Measurements from ENCODE around the gene CACNA1C.

The CACNA1C gene

GRCh38 chr12:2300886-2301285 is 248.1 kb downstream of the CACNA1C start:
- peaks cover 26% of the 10 kb centered on the region for H3K4me1 Mint-ChIP-seq
- H3K27me3 Mint-ChIP-seq, result no peaks in the 10 kb centered on the region
- H3K9me3 Mint-ChIP-seq, result no peaks in the 10 kb centered on the region
- no peak overlapping the region for H3K27ac Mint-ChIP-seq
- ATAC-seq (no peak), DNase-seq (no peak)
- H3K4me3 Mint-ChIP-seq, result no peak overlapping the region

DNA sequence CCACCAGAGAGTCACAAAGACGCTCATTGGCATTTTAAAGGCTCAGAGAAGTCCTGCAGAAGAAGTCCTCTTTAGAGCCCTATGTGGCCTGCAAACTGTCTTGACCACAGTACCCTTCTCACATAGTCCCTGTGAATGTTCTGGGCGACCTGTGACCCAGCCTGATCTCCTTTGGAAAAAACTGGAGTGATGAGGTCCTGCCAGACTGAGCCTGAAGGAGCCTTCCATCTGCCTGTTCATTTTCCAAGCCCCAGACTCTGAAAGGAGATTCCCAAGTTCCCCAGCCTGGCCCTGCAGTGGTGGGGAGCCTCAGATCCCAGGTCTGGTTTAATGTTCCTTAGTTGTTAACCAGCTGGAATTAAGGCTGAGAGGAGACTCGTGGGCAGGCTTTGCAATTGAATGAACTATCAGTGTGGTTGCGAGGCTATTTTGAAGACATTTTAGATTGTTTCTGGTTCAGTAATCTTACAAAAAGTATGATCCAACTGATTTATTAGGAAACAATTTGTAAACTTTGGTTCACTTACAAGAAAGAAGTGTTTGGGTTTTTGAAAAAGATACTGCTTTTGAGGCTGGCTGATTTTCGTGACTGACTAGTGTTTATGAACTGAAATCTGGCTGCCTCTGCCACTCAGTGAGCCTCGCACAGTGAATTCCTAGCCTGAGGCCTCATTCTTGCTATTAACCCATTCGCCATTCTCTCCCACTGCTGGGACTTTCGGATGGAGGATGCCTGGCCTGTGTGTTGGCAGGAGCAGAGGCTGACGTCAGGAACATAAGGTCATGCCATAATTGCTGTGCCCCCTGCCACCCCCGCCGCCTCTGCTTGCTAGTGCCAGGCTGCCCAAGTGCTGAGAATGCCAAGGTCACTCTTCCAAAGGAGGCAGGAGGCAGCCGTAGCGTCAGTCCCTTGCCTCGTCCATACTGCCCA is 249.0 kb downstream of the CACNA1C start:
- Mint-ChIP-seq H3K27me3 (no peaks in the 10 kb centered on the region), H3K27ac (no peak overlapping the region), H3K9me3 (no peaks in the 10 kb centered on the region), H3K4me1 (peaks cover 31% of the 10 kb centered on the region), H3K4me3 (no peak overlapping the region)
- DNase-seq (no peak), ATAC-seq (no peak)

- peak overlapping the region in 1 of 2 donors; percentile 57 for H3K27ac Mint-ChIP-seq
- ATAC-seq (no peak), DNase-seq (no peak)
- H3K9me3 Mint-ChIP-seq, result no peaks in the 10 kb centered on the region
- peaks cover 22% of the 10 kb centered on the region for H3K4me1 Mint-ChIP-seq
- no peak overlapping the region for H3K4me3 Mint-ChIP-seq
- H3K27me3 Mint-ChIP-seq, result no peaks in the 10 kb centered on the region
Observed at GRCh38 chr12:2302711-2303580, 250.2 kb downstream of the CACNA1C start.

DNA sequence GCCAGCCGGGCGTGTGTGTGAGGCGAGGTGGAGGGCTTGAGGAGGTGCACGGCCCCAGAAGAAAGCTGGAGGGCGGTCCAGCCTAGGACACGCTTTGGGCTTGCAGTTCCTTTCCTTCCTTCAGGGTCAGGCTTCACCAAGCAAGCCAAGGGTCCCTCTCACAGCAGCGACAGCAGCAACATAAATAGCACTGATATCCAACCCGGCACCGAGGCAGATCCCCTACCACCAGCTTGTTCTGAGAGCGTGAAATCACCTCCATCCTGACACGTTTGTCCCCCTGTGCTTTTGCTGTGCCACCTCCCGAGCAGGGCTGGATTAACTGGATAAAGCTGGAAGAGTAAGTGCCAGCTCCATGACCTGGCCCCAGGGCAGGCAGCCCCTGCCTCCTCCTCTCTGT is 251.4 kb downstream of the CACNA1C start:
- DNase-seq (no peak), ATAC-seq (no peak)
- Mint-ChIP-seq H3K27me3 (no peaks in the 10 kb centered on the region), H3K27ac (peak overlapping the region in 1 of 2 donors; percentile 63), H3K4me1 (peaks cover 13% of the 10 kb centered on the region), H3K9me3 (no peaks in the 10 kb centered on the region), H3K4me3 (no peak overlapping the region)

DNA sequence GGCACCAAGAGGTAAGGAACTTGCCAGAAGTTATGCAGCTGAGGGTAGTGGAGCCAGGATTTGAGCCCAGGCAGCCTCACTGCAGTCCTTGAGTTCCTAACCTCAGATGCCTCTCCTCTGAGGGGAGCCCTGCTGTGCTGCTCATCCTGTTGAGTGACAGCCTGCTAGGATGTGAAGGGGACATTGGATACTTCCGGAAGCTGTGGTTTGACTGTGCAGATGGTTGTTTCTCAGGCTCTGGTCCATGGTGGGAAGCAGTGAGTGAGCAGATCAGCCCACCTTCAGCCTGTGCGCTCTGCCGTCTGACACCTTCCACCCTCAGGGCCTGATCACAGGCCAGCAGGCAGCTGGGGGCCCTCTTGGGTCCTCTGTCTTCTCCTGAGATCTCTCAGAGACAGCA is 253.2 kb downstream of the CACNA1C start:
- Mint-ChIP-seq H3K4me1 (peaks cover 7% of the 10 kb centered on the region), H3K4me3 (no peak overlapping the region), H3K27ac (peak overlapping the region in 1 of 2 donors; percentile 16), H3K9me3 (no peaks in the 10 kb centered on the region), H3K27me3 (no peaks in the 10 kb centered on the region)
- ATAC-seq (no peak), DNase-seq (no peak)

DNA sequence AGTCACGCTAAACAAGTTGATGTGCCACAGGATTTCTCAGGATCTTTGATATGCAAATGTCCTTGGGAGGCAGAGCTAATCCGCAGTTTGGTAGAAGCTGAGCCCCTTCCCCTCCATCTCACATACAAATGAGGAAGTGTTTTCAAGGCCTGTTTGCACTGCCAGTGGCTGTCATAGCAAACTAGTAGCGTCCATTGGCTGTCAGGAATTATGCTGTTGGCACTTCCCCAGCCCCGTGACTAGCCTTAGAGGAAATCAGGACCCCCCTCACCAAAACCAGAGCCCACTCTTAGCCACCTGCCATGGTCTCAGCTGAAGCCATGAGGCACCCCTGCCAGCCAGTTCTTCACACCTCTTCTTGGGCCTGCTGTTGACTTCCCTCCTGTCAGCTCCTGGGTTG is 253.9 kb downstream of the CACNA1C start:
- no peak overlapping the region for H3K27ac Mint-ChIP-seq
- ATAC-seq, result no peak
- peaks cover 7% of the 10 kb centered on the region for H3K4me1 Mint-ChIP-seq
- H3K4me3 Mint-ChIP-seq, result no peak overlapping the region
- no peaks in the 10 kb centered on the region for H3K9me3 Mint-ChIP-seq
- DNase-seq, result no peak
- no peaks in the 10 kb centered on the region for H3K27me3 Mint-ChIP-seq

- Mint-ChIP-seq H3K4me1 (peaks cover 7% of the 10 kb centered on the region), H3K4me3 (no peak overlapping the region), H3K27me3 (no peaks in the 10 kb centered on the region), H3K27ac (no peak overlapping the region), H3K9me3 (no peaks in the 10 kb centered on the region)
- ATAC-seq, result no peak
- DNase-seq, result no peak
Observed at GRCh38 chr12:2307550-2307949, 254.8 kb downstream of the CACNA1C start.

DNA sequence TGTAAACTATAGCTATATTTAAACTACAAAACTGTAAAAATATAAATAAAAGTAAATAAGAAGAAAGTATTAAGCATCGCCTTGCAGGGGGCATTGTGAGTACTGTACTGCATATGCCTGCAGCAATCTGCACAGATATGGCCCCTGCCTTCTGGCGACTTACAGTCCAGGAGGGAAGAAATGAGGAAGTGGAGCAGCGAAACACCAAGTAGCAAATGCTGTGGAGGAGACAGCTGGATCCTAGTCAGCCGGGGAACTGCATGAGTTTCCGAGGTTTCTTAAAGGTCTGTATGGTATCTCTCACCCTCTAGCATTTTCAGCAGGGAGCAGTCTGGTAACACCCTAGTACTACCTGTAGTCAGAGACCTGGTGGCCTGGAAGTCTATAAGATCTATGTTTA is 256.9 kb downstream of the CACNA1C start:
- DNase-seq (no peak), ATAC-seq (no peak)
- no peaks in the 10 kb centered on the region for H3K9me3 Mint-ChIP-seq
- H3K4me1 Mint-ChIP-seq, result peaks cover 7% of the 10 kb centered on the region
- no peak overlapping the region for H3K27ac Mint-ChIP-seq
- no peak overlapping the region for H3K4me3 Mint-ChIP-seq
- H3K27me3 Mint-ChIP-seq, result no peaks in the 10 kb centered on the region

DNA sequence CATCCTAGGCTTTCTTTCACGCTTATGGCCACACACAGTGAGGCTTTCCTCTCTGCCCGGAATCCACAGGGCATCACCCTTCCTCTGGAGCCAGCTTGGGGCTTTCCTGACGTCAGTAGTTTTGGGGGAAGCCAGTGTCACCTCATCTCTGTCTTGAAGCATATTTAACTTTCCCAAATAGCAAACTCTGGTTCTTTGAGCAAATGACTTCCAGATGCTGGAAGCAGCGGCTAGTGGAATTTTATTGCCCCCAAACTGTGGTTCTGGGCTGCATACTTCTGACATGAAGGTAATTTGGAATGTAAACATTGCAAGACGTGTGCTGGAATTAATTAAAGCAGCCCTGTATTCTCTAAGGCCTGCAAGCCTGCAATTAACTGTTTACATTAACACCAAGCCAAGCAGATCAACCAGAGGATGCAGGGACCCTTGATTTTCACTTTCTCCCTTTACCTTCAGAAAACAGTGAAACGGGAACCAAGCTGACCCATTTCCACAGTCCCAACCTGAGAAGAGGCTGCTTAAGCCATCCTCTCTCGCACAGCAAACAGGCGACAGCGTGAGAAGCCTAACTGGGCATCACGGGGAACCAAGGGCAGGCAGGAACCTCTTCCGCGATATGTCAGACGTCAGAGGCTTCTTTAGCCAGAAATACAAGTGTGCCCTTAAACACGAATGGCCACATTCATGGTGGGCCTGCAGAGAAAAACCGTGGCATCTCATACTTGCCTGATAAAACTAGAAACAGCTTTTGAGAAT is 258.4 kb downstream of the CACNA1C start:
- ATAC-seq (no peak), DNase-seq (no peak)
- Mint-ChIP-seq H3K27ac (no peak overlapping the region), H3K27me3 (no peaks in the 10 kb centered on the region), H3K9me3 (no peaks in the 10 kb centered on the region), H3K4me1 (peaks cover 2% of the 10 kb centered on the region), H3K4me3 (no peak overlapping the region)

DNA sequence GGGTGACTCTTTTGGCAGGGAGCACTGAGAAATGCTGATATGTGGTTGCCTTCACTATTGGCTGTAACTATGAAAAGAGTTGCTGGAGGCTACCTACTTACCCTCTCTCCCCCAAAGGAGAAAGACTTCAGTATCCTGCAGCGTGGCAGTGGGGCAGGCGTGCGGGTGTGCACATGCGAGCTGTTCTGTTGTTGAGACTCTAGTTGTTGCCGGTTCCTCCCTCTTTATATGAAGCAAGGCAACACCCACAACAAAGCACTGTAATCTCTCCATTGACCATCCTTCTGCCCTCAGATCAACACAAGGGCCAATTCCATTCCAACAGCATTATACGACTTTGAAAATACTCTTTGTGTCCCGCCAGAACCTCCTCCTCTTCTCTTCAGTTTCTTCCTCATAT is 259.4 kb downstream of the CACNA1C start:
- Mint-ChIP-seq H3K4me1 (no peaks in the 10 kb centered on the region), H3K4me3 (no peak overlapping the region), H3K27me3 (no peaks in the 10 kb centered on the region), H3K9me3 (no peaks in the 10 kb centered on the region), H3K27ac (no peak overlapping the region)
- ATAC-seq, result no peak
- DNase-seq, result no peak

DNA sequence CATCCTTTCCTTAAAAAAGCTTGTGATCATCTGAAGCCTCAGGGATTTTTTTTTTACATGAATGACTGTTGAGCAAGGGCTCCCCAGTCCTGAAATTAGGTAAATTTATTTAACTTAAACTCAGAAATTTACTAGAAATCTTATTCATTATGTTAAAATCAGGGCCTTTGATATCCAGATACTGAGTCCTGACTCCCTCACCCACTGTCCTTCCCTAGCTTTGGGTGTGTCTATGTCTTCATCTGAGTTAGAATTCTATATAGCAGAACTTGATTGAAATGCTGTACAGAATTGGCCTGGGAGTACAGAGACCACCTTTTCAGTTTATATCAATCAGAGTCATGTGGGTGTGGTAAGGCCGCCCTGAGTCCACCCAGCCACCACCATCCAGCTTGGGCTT is 260.0 kb downstream of the CACNA1C start:
- Mint-ChIP-seq H3K27ac (no peak overlapping the region), H3K4me3 (no peak overlapping the region)
- no peak for ATAC-seq

DNA sequence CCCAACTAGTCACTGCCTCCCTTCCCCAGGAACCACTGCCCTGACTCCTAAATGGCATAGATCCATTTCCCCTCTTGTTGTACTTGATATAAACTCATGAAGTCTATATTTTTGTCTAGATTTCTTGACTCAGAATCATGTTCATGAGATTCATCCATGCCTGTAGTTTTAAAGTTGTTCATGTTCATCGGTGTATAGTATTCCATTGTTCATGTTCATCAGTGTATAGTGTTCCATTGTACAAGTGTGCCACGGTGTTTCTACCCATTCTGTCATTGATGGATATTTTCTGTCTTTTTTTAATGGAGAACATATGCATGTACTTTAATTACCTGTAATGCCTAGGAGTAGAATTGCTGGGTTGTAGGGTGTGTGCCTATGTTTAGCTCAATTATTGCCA is 261.7 kb downstream of the CACNA1C start:
- Mint-ChIP-seq H3K9me3 (no peaks in the 10 kb centered on the region), H3K27me3 (no peaks in the 10 kb centered on the region), H3K4me3 (no peak overlapping the region), H3K27ac (no peak overlapping the region), H3K4me1 (peaks cover 2% of the 10 kb centered on the region)
- DNase-seq (no peak), ATAC-seq (no peak)

More for the DNA sequence above, 260.0 kb downstream of the CACNA1C start:
- Mint-ChIP-seq H3K4me1 (no peaks in the 10 kb centered on the region), H3K27me3 (no peaks in the 10 kb centered on the region), H3K9me3 (no peaks in the 10 kb centered on the region)
- DNase-seq, result no peak

GRCh38 chr12:2317772-2318171 is 265.0 kb downstream of the CACNA1C start:
- Mint-ChIP-seq H3K4me1 (peaks cover 6% of the 10 kb centered on the region), H3K9me3 (no peaks in the 10 kb centered on the region), H3K4me3 (no peak overlapping the region), H3K27me3 (peaks cover 6% of the 10 kb centered on the region), H3K27ac (no peak overlapping the region)
- DNase-seq (no peak), ATAC-seq (no peak)

DNA sequence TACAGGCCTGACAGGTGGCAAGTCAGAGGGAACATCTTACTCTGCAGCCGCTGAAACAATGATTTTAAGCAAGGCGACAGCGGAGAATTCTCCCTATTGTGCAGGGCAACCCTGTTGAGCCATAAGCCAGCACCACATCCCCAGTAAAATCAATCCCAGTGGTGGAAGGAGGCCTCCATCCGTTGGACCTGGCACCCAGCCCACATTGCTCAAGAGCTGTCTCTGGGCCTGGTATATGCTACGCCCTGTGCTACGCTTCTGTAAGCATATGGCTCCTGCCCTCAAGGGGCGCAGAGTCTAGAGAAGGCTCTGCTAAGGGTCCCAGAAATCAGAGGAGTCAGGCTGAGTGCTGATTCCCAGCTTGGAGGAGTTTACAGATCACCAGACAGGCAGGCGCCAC is 265.5 kb downstream of the CACNA1C start:
- H3K4me3 Mint-ChIP-seq, result no peak overlapping the region

GRCh38 chr12:2319136-2319535 is 266.3 kb downstream of the CACNA1C start:
- no peak overlapping the region for H3K4me3 Mint-ChIP-seq

More for the DNA sequence above, 265.5 kb downstream of the CACNA1C start:
- peaks cover 12% of the 10 kb centered on the region for H3K27me3 Mint-ChIP-seq
- ATAC-seq (no peak), DNase-seq (no peak)
- H3K27ac Mint-ChIP-seq, result peak overlapping the region in 1 of 2 donors; percentile 23
- peaks cover 6% of the 10 kb centered on the region for H3K4me1 Mint-ChIP-seq
- H3K9me3 Mint-ChIP-seq, result no peaks in the 10 kb centered on the region

More at GRCh38 chr12:2319136-2319535, 266.3 kb downstream of the CACNA1C start:
- no peak overlapping the region for H3K27ac Mint-ChIP-seq
- H3K9me3 Mint-ChIP-seq, result no peaks in the 10 kb centered on the region
- peaks cover 6% of the 10 kb centered on the region for H3K4me1 Mint-ChIP-seq
- DNase-seq (no peak), ATAC-seq (peak; percentile 41)
- peaks cover 16% of the 10 kb centered on the region for H3K27me3 Mint-ChIP-seq
